Smooth muscle cell (in vitro differentiated cells): ENCODE measurements around the gene UBLCP1. TPM values are rescaled to one million over a fixed set of nuclear protein-coding genes. Genes with fewer than 3 reads are reported as not detected.
A peak's percentile ranks its signal among the peaks of the same experiment; 100 is the strongest.

Source experiments
- DNase-seq: peaks from one replicate; lab custom pipeline; 2025; ENCODE audit not compliant: unreplicated experiment; lab: John Stamatoyannopoulos, UW
- H2AFZ ChIP-seq: fragments of 200-600 bp; sonication (generic); 2 replicates; pipeline ENCODE4 v1.6.0; 2016; ENCODE audit warnings: antibody characterized with exemption, low read depth, mild to moderate bottlenecking
- H3F3A ChIP-seq: fragments of 200-600 bp; sonication (generic); 2 replicates; pipeline ENCODE4 v1.6.0; 2017; ENCODE audit warnings: antibody characterized with exemption, low read depth
- H3K27ac ChIP-seq: fragments of 200-600 bp; sonication (generic); 2 replicates; pipeline ENCODE4 v1.5.1; 2016; ENCODE audit warnings: low read depth, mild to moderate bottlenecking
- H3K27me3 ChIP-seq: fragments of 200-600 bp; sonication (generic); 2 replicates; pipeline ENCODE4 v1.6.1; 2016; ENCODE audit warnings: low read depth, mild to moderate bottlenecking
- H3K36me3 ChIP-seq: fragments of 200-600 bp; sonication (generic); 2 replicates; pipeline ENCODE4 v1.5.1; 2016; ENCODE audit warnings: low read depth
- H3K4me1 ChIP-seq: fragments of 200-600 bp; sonication (generic); 2 replicates; pipeline ENCODE4 v1.5.1; 2016; ENCODE audit warnings: low read depth
- H3K4me2 ChIP-seq: fragments of 200-600 bp; sonication (generic); 2 replicates; pipeline ENCODE4 v1.6.0; 2016; ENCODE audit warnings: mild to moderate bottlenecking
- H3K4me3 ChIP-seq: fragments of 200-600 bp; sonication (generic); 2 replicates; pipeline ENCODE4 v1.5.1; 2016; ENCODE audit warnings: mild to moderate bottlenecking
- H3K79me2 ChIP-seq: fragments of 200-600 bp; sonication (generic); 2 replicates; pipeline ENCODE4 v1.6.0; 2016; ENCODE audit warnings: low read depth, mild to moderate bottlenecking
- H3K9ac ChIP-seq: fragments of 200-600 bp; sonication (generic); 2 replicates; pipeline ENCODE4 v1.6.0; 2016; ENCODE audit warnings: low read depth
- H3K9me3 ChIP-seq: fragments of 200-600 bp; sonication (generic); replicated peaks from 2 replicates; pipeline ENCODE4 v1.5.1; 2016; ENCODE audit warnings: low read depth
- H4K20me1 ChIP-seq: fragments of 200-600 bp; sonication (generic); 2 replicates; pipeline ENCODE4 v1.6.0; 2016; ENCODE audit warnings: low read depth
- CTCF ChIP-seq: fragments of 200-600 bp; sonication (generic); IDR thresholded peaks from 2 replicates; pipeline ENCODE4 v1.5.1; 2017; ENCODE audit warnings: borderline replicate concordance, mild to moderate bottlenecking, antibody characterized with exemption; ENCODE audit not compliant: insufficient read depth, poor library complexity, severe bottlenecking
- WGBS: methylation state at CpG from one replicate; pipeline ENCODE4 v1.1.7; 2016; ENCODE audit warnings: low lambda C conversion rate; 5-methylcytosine and 5-hydroxymethylcytosine counted together
- polyA plus RNA-seq: library from polyadenylated mRNA; unstranded; fragments of >200 nt; fragmentation: Nextera tagmentation; extraction: Ambion mirVana; gene quantifications from 2 replicates; pipeline ENCODE4 v1.2.1, GENCODE V29; 2016
- total RNA-seq: library from RNA; depleted of rRNA; stranded (reverse); fragments of >200 nt; gene quantifications from 2 replicates; pipeline ENCODE4 v1.2.3, GENCODE V29; 2014

The UBLCP1 gene
- total and polyA plus RNA-seq, 2 experiments from 2014 or later, result 32.9 to 44.1 TPM

GRCh38 chr5:159241946-159242552, 21.0 kb upstream of the UBLCP1 start:
- Histone ChIP-seq H3K4me3 (no peak overlapping the region), H3K9ac (no peak overlapping the region), H3K27ac (peak overlapping the region; percentile 29), H3K9me3 (no peaks in the 10 kb centered on the region), H4K20me1 (no peaks in the 10 kb centered on the region), H3K4me2 (no peak overlapping the region), H3K4me1 (no peaks in the 10 kb centered on the region), H3K79me2 (no peaks in the 10 kb centered on the region), H3K27me3 (peaks cover 15% of the 10 kb centered on the region), H3F3A (peaks cover 4% of the 10 kb centered on the region), H3K36me3 (no peaks in the 10 kb centered on the region), H2AFZ (no peak overlapping the region)
- TF ChIP-seq CTCF, result no peak
- DNase-seq, result no peak
- WGBS, result 53% methylated on average over 2 of the region's 2 CpGs

DNA sequence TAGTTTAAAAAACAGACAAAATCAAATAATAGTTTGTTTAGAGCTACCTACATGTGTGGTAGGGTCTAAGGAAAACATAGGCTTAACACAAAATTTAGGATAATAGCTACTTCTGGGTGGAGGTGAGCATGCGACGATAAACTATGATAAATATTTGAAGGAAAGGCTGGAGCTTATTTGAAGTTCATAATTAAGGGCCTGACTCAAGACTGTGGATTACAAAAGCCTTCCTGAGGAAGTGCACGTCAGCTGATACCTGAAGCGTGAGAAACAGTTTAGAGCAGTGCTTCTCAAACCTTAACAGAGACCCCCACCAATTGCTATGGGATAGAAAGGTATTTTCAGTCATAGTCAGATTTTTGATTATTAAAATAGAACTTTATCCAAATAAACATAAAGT, 20.4 kb upstream of the UBLCP1 start:
- peaks cover 16% of the 10 kb centered on the region for H3K27me3 ChIP-seq
- H3K79me2 ChIP-seq, result no peaks in the 10 kb centered on the region
- H3F3A ChIP-seq, result peaks cover 4% of the 10 kb centered on the region
- H3K9ac ChIP-seq, result no peak overlapping the region
- no peaks in the 10 kb centered on the region for H3K36me3 ChIP-seq
- no peak overlapping the region for H3K4me3 ChIP-seq
- no peak for TF ChIP-seq CTCF
- no peak overlapping the region for H3K4me2 ChIP-seq
- no peaks in the 10 kb centered on the region for H4K20me1 ChIP-seq
- DNase-seq, result no peak
- H3K9me3 ChIP-seq, result no peaks in the 10 kb centered on the region
- H3K27ac ChIP-seq, result peak overlapping the region; percentile 40
- no peaks in the 10 kb centered on the region for H3K4me1 ChIP-seq
- 52% methylated on average over 4 of the region's 4 CpGs for WGBS
- no peak overlapping the region for H2AFZ ChIP-seq

DNA sequence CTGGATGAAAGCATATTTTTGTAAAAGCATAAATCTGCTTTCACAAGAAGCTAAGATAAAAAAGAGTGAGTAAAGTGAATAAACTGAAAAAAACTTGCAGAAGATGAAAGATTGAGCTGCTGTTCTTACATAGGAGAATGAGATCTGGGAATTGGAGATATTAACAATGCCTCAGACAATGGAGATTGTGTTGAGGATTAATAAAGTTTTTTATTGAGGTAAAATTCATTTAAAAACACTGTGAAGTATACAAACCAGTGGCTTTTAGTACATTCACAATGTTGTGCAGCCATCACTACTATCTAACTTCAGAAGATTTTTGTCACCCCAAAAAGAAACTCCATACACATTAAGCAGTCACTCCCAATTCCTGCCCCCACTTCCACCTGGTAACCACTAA, 19.7 kb upstream of the UBLCP1 start:
- DNase-seq, result no peak
- H3K27ac ChIP-seq, result peak overlapping the region; percentile 40
- H3K79me2 ChIP-seq, result no peaks in the 10 kb centered on the region
- H4K20me1 ChIP-seq, result no peaks in the 10 kb centered on the region
- H3K4me2 ChIP-seq, result no peak overlapping the region
- no peak for TF ChIP-seq CTCF
- H3K36me3 ChIP-seq, result no peaks in the 10 kb centered on the region
- no peak overlapping the region for H3K4me3 ChIP-seq
- no peak overlapping the region for H3K9ac ChIP-seq
- H3F3A ChIP-seq, result peaks cover 4% of the 10 kb centered on the region
- H2AFZ ChIP-seq, result no peak overlapping the region
- H3K27me3 ChIP-seq, result peaks cover 21% of the 10 kb centered on the region
- H3K9me3 ChIP-seq, result no peaks in the 10 kb centered on the region
- no peaks in the 10 kb centered on the region for H3K4me1 ChIP-seq

DNA sequence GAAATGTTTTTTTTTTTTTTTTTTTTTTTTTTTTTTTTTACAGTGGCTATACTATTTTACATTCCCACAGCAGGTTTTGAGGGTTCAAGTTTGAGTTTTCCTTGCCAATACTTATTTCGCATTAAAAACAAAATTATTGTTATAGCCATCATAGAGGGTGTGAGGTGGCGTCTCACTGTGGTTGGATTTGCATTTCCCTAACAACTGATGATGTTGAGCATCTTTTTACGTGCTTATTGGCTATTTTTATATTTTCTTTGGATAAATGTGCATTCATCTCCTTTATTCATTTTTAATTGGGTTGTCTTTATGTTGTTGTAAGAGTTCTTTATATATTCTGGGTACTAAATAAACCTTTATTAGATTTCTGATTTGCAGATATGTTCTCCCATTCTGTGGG, 18.9 kb upstream of the UBLCP1 start:
- WGBS, result 83% methylated on average over 3 of the region's 3 CpGs
- Histone ChIP-seq H3K4me1 (no peaks in the 10 kb centered on the region), H3K27me3 (peaks cover 29% of the 10 kb centered on the region), H2AFZ (no peak overlapping the region), H4K20me1 (no peaks in the 10 kb centered on the region), H3F3A (peaks cover 4% of the 10 kb centered on the region), H3K4me2 (no peak overlapping the region), H3K9ac (no peak overlapping the region), H3K36me3 (no peaks in the 10 kb centered on the region), H3K79me2 (no peaks in the 10 kb centered on the region), H3K27ac (no peak overlapping the region), H3K9me3 (no peaks in the 10 kb centered on the region), H3K4me3 (no peak overlapping the region)
- no peak for TF ChIP-seq CTCF
- no peak for DNase-seq
